T-helper 2 cell (primary cell): Measurements from ENCODE around the gene FGF22.
"Not testable (repeated sequence)": the region's sequence is repeated elsewhere in the genome, so short reads cannot be mapped to it uniquely, and the experiment has no call there.

ENCODE experiments used
- DNase-seq, 5 experiments: peaks; one replicate each; pipeline versions ENCODE4 v3.0.0 to v3.0.0-alpha.2; 2012 to 2022
- total RNA-seq, 2 donors: gene quantifications; one replicate each; lab custom pipeline; 2026; lab: John Stamatoyannopoulos, UW

FGF22 gene
- 0.07 to 0.31 reads per million in 2 donors for total RNA-seq

DNA sequence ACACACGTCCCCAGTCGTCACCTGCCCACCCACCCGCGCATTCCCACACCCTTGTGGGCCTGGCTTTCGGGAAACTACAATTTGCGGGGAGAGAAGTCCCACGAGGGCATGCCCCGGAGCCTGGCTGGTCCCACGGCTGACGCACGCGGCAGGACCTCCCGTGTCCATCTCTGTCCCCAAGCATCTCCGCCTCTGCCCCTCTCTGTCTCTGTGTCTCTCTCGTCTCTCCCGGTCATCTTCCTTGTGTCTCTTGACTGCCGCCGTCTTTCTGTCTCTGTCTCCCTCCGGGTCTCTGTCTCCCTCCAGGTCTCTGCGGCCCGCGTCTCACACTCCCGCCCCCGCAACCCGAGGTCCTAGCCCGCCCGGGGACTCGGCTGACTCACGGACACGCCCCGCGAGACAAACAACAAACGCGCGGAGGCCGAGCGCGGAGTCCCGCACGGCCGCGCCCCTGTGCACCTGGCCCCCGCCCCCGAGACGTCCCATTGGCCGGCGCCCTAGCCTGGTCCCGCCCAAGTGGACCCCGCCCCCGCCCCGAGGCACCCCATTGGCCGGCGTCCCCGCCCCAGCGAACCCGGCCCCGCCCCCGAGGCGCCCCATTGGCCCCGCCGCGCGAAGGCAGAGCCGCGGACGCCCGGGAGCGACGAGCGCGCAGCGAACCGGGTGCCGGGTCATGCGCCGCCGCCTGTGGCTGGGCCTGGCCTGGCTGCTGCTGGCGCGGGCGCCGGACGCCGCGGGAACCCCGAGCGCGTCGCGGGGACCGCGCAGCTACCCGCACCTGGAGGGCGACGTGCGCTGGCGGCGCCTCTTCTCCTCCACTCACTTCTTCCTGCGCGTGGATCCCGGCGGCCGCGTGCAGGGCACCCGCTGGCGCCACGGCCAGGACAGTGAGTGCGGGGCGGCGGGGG is at the start of gene FGF22:
FGF22 (plus strand) TSS at position 627 of the 908 bp plus-strand sequence; CDS start at position 674, 47 bp downstream.
- peak; percentile 91 to 99 (median 95) for DNase-seq

DNA sequence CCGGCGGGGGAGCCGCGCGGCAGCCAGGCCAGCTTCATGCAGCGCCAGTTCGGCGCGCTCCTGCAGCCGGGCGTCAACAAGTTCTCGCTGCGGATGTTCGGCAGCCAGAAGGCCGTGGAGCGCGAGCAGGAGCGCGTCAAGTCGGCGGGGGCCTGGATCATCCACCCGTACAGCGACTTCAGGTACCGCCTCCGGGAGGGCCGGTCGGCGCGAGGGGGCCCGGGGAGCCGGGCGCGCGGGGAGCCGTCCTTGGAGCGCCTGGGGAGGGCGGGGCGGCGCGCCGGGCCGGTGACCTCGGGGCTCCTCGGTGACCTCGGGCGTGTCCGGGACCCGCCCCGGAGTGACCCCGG is 49.3 kb upstream of the FGF22 start:
- peak in 1 of 5 experiments; percentile 67 for DNase-seq

DNA sequence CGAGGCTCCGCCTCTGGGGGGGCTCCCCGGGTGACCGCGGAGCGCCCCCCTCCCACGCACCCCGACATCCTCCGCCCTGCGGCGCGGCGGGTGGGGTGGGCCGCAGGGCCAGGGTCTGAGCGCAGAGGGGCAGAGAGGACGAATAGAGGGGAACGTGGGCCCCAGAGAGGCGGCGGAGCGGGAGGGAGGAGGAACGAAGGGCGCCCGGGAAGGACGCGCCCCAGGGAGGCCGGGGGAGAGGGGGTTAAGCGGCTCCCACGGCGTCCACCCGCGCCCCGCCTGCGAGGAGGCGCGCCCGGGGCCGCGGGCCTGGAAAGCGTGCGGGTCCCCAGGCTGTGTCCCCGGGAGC is 49.0 kb upstream of the FGF22 start:
- DNase-seq: no peak

DNA sequence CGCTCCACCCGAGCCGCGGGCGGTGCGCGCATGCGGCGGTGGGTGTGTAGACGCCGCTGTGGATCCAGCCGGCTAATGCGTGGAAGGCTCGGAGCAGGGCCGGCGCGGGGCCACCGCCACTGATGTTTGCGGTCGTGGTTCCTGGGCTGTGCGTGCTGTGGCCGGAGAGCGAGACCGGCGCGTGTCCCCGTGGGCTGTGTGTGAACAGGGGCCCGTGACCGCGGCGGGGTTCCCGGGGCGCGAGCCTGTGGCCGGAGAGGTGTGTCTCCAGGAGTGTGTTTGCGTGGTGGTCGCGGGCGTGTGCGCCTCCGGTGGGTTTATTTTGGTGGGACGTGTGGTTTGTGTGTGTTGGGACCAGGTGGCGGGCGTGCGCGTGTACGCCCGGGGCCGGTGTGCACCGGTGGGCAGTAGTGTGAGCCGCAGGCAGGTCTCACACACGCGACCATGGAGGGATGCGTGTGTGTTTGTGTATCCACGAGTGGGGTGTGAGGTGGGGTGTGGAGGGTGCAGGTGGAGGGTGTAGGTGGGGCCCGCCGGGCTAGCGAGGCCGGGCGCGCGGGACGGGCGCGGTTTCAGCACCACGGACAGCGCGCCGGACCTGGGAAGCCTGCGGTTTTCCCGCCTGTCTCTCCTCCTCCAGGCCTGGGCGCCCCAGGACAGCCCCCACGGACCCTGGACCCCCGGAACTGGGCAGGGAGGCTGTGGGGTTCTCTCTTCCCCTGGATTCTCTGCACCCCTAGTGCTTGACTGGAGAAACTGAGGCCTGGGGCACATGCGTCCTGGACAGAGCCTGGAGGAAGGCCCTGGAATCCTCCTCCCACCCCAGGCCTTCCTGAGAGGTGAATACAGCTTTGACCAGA is 48.4 kb upstream of the FGF22 start:
- no peak for DNase-seq

DNA sequence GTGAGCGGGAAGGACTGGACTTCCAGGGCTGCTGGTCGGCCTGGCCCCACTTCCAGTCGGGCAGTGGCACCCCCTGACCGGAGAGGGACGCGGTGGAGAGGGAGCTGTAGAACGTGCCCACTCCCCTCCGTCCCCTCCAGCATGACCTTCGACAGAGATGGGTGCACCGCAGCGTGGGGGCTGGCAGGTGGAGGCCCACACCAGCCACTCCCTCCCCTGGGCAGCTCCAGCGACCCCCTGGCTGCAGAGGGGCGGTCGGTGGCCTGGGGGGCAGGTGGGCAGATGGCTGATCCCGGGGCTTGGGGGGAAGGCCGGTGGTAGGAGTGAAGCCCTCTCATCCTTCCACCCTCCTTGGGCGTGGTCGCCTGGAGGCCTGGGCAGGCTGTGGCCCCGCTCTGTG is 47.6 kb upstream of the FGF22 start:
- DNase-seq: no peak

DNA sequence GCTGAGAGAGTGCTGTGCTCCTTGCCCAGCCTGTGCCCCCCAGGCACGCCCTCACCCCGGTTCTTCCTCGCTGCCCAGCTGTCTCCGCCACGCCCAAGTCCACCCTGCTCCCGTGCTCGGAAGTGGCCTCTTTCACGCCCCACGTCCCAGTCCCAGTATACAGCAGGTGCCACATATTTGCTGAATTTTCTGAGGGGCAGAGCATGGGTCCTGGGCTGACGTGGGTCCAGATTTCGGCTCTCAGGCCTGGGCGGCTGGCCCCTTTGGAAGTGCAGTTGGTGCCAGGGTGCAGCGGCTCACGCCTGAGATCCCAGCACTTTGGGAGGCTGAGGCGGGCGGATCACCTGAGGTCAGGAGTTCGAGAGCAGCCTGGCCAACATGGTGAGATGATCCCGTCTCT is 46.6 kb upstream of the FGF22 start:
- DNase-seq: no peak

DNA sequence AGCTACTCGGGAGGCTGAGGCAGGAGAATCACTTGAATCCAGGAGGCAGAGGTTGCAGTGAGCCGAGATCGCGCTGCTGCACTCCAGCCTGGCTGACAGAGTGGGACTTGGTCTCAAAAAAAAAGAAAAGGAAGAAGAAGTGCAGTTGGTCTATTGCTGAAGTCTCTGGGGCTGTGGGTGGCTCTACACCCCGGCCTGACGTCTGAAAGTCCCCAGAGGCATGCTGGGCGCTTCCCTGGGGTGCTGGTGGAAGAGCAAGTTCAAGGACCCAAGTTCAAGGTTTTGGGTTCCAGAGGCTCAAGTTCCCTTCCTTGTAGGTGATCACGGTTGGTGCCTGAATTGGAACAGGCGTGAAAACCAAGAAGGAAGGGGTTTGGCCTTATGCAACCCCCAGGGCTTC is 46.2 kb upstream of the FGF22 start:
- DNase-seq: no peak

DNA sequence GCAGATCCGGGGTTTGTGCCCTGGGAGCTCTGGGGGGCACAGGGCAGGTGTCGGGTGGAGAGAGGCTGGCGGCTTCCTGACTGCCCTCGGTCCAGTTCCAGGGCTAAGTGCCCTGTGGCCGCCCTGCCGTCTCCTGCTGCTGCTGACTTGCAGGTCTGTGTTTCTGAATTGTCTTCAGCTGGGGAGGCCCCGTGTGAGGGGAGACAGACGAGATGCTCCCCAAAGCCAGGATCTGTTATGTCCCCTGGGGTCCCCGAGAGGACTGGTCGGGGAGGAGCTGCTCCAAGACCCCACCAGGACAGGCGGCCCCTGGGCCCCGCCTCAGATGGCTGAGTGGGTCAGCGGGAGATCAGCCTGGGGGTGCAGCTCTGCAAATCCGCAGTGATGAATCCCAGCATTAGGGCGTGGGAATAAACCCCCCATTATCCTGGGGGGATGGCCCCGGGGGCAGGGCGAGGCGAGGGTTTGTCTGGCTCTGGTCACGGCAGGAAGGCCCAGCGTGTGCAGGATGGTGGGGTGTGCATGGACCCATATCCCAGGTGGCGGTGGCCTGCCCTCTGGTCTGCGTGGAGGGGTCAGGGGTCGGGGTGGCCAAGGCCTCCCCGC is 45.3 kb upstream of the FGF22 start:
- no peak for DNase-seq

DNA sequence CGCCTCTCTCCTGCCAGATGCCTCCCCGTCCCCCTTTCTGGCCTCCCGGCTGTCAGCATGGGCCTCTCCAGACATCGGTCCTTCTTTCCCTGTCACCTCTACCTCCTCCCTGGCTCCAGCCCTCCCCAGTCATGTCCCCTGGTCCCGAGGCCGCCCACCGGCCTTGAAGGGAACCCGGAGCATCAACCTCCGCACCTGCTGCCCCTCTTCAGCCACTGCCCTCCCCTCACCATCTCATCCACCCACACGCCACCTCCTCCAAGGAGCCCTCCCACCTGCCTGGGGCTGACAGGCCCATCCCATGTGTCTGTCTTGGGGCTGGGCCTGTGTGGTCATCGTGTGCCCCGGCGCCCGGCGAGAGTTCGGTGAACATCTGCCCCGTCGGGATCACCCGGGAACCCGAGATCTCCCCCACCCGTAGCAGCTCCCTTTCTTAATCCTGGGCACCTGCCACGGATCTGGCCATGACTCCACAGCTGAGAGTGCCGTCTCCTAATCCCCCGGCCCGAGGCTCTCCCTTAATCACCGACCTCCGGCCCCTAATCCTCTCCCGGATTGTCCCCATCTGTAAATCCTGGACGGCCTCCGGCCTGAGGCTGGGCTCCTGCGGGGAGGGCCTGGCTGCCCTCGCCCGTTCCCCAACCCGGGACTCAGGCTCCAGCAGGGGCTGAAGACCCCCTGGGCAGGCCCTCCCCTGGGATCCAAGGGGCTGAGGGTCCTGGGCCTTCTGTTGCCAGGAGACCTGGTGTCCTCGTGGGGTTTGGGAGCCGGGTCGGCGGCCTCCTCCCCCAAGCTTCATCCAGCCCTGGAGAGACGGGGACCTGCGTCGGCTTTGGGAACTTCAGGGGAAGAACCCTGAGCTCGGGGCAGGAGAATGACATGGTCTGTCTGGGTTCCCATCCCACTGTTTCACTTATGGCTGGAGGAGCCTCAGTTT is 44.1 kb upstream of the FGF22 start:
- DNase-seq: no peak

DNA sequence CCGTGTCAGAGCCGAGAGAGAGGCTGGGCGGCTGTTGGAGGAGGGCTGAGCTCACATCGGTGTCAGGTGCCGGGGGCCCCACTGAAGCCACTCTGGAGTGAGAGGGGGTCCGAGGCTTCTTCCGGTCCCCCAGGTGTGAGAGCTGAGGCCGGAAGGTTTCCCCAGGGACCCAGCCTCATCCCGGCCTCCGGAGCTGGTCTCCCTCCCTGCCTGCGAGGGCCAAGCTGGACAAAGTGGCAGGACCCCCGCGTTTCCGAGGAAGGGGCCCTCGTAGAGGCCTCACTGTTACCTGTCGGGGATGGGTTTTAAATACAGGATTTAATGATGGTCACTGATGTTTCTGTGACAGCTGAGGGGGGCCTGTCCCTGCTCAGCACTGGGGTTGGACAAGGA is 43.4 kb upstream of the FGF22 start:
- DNase-seq: no peak

DNA sequence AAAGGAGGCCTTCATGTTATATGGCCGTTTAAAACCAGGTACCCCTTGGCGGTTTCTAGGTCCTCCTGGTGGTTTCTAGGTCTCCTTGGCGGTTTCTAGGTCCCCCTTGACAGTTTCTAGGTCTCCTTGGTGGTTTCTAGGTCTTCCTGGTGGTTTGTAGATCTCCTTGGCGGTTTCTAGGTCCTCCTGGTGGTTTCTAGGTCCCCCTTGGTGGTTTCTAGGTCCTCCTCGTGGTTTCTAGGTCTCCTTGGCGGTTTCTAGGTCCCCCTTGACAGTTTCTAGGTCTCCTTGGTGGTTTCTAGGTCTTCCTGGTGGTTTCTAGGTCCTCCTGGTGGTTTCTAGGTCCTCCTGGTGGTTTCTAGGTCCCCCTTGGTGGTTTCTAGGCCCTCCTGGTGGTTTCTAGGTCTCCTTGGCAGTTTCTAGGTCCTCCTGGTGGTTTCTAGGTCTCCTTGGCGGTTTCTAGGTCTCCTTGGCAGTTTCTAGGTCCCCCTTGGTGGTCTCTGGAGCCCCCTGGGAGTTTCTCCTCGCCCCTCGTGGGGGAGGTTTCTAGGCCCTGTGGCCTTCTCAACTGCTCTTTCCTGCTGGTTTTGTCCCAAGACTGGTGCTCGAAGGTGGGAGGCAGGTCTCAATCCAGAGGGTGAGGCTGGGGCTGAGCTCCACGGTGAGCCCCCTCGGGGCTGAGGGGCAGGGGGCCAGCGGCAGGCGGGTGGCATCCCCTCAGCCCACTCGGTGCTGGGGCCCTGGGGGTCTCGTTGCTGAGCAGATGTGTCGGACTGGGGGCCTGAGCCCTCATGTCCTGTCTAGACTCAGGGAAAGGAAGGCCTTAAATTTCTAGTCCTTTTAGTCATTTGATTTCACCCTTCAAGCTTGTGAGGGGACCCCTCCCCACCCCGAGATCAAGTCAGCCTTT is 42.0 kb upstream of the FGF22 start:
- DNase-seq: peak in 1 of 5 experiments; percentile 30

DNA sequence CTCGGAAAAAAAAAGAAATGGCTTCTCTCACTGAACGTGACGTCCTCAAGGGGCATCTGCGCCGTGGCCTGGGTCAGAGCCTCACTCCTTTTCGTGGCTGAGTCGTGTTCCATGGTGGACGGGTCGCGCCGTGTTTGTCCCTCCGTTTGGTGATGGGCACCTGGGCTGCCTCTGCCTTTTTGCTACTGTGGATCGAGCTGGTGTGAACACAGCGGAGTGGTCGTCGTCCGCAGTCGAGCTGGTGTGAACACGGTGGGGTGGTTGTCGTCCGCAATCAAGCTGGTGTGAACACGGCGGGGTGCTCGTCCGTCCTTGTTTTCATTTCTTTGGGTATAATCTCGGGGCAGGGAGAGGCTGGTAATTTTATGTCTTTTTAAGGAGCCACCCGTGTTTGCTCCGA is 38.4 kb upstream of the FGF22 start:
- DNase-seq: no peak

DNA sequence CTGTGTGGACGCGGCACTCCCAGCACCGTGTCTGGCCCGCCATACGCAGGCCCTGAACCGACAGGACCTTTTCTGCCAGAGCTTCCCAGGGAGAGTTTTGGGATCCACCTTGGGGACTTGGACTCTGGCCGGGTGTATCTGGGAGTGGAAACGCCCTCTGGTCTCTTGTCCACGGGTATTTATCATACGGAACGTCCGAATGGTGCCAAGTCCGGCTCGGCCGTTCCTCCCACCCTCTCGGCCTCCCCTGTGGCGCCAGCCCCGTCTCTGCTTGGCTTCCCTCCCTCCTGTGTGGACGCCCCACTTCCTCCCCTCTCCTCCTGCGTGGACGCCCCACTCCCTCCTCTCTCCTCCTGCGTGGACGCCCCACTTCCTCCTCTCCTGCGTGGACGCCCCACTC is 37.9 kb upstream of the FGF22 start:
- DNase-seq: no peak

DNA sequence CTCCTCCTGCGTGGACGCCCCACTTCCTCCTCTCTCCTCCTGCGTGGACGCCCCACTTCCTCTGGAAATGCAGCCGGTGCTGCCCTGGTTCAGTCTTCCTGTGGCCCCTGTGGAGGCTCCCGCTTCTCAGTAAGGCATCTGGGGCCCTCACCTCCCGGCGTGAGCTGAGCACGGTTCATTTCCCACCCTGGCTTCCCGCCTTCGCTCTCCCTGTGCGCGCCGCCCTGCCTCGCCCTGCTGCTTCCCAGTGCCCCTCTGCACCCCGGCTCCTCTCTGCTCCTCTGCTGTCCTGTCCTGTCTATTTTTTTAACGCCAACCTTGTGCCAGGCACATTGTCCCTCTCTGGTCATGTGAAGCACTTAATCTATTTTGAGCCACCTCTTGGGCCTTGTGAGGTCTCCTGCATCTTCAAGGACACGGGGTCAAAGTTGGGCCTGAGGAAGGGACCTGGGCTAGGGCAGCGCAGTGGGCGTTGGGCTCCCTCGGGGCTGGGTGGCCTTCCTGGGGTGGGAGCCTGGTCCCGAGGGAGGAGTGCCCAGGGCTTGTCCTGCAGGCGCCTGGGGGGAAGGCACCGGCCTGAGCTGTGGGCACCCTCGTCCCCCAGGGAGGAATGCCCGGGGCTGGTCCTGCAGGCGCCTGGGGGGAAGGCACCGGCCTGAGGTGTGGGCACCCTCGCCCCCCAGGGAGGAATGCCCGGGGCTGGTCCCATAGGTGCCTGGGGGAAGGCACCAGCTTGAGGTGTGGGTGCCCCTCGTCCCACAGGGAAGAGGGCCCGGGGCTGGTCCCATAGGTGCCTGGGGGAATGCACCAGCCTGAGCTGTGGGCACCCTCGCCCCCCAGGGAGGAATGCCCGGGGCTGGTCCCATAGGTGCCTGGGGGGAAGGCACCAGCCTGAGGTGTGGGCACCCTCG is 37.0 kb upstream of the FGF22 start:
- no peak for DNase-seq

DNA sequence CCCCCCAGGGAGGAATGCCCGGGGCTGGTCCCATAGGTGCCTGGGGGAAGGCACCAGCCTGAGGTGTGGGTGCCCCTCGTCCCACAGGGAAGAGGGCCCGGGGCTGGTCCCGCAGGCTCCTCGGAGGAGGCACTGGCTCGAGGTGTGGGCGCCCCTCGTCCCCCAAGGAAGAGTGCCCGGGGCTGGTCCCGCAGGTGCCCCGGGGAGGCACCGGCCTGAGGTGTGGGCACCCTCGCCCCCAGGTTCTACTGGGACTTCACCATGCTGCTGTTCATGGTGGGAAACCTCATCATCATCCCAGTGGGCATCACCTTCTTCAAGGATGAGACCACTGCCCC is 36.4 kb upstream of the FGF22 start:
- DNase-seq: not testable (repeated sequence)

DNA sequence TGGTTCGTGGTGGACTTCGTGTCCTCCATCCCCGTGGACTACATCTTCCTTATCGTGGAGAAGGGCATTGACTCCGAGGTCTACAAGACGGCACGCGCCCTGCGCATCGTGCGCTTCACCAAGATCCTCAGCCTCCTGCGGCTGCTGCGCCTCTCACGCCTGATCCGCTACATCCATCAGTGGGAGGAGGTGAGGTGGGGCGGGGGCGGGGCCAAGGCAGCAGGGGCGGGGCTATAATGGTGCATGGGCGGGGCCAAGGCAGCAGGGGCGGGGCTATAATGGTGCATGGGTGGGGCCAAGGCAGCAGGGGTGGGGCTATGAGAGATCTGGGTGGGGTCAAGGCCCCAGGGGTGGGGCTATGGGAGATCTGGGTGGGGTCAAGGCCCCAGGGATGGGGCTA is 35.9 kb upstream of the FGF22 start:
- not testable (repeated sequence) for DNase-seq

DNA sequence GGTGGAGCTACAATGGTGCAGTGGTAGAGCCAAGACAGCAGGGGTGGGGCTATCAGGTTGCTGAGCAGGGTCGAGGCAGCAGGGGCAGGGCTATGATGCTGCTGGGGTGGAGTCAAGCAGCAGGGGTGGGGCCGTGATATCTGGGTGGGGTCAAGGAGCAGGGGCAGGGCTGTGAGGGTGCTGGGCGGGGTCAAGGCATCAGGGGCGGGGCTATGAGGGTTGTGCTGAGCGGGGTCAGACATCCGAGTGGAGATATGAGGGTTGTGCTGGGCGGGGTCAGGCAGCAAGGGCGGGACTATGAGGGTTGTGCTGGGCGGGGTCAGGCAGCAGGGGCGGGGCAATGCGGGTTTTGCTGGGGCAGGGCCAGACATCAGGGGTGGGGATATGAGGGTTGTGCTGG is 35.3 kb upstream of the FGF22 start:
- DNase-seq: peak in 3 of 5 experiments; percentile 32 to 52 (median 38)

DNA sequence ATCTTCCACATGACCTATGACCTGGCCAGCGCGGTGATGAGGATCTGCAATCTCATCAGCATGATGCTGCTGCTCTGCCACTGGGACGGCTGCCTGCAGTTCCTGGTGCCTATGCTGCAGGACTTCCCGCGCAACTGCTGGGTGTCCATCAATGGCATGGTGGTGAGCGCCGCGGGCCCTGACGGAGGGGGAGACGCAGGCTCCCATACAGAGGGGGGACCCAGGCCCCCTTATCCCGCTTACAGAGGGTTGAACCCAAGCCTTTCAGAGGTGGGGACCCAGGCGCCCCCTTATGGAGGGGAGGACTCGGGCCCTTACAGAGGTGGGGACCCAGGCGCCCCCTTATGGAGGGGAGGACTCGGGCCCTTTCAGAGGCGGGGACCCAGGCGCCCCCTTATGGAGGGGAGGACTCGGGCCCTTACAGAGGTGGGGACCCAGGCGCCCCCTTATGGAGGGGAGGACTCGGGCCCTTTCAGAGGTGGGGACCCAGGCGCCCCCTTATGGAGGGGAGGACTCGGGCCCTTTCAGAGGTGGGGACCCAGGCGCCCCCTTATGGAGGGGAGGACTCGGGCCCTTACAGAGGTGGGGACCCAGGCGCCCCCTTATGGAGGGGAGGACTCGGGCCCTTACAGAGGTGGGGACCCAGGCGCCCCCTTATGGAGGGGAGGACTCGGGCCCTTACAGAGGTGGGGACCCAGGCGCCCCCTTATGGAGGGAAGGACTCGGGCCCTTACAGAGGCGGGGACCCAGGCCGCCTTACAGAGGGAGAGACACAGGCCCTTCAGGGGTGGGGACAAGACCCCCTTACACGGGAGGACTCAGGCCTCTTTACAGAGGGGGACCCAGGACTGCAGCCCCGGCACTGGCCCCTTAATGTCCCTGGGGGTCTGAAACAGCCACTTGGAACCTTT is 34.4 kb upstream of the FGF22 start:
- DNase-seq: peak in 1 of 5 experiments; percentile 50
